Activated CD8-positive, alpha-beta T cell treated with anti-CD3 and anti-CD28 coated beads for 36 hours (primary cell): ENCODE data around the gene CD27. TPM values are rescaled to one million over a fixed set of nuclear protein-coding genes. Genes with fewer than 3 reads are reported as not detected.

ENCODE experiments used
- ATAC-seq: fragments of 200-7000 bp; cut with Tn5 transposase; one replicate; pipeline ENCODE4 v1.10.0; 2021; ENCODE audit warnings: mild to moderate bottlenecking, moderate library complexity
- CTCF ChIA-PET: fragments of 350-600 bp; sonication (Branson Sonifier 250); formaldehyde crosslinking; loops from one replicate; lab custom pipeline; 2021; ENCODE audit warnings: antibody characterized with exemption; lab: Charles Lee
- POLR2A ChIA-PET: fragments of 350-600 bp; sonication (Branson Sonifier 250); formaldehyde crosslinking; loops from one replicate; lab custom pipeline; 2021; ENCODE audit warnings: antibody characterized with exemption; lab: Charles Lee
- DNase-seq: peaks from one replicate; pipeline ENCODE4 v3.0.0-alpha.2; 2020
- H3K27ac Mint-ChIP-seq: one replicate; pipeline ENCODE4 v1.8.0; 2021; ENCODE audit warnings: mild to moderate bottlenecking, mixed read lengths
- H3K27me3 Mint-ChIP-seq: one replicate; pipeline ENCODE4 v1.8.0; 2021; ENCODE audit warnings: mixed read lengths
- H3K36me3 Mint-ChIP-seq: one replicate; pipeline ENCODE4 v1.8.0; 2021; ENCODE audit warnings: low read depth, mixed read lengths
- H3K4me1 Mint-ChIP-seq: one replicate; pipeline ENCODE4 v1.8.0; 2021; ENCODE audit warnings: low read depth, mixed read lengths
- H3K4me3 Mint-ChIP-seq: one replicate; pipeline ENCODE4 v1.8.0; 2021; ENCODE audit warnings: mild to moderate bottlenecking, moderate library complexity, mixed read lengths
- H3K9me3 Mint-ChIP-seq: one replicate; pipeline ENCODE4 v1.8.0; 2021; ENCODE audit warnings: mixed read lengths
- CTCF ChIP-seq: fragments of 200-600 bp; IDR thresholded peaks from one replicate; pipeline ENCODE4 v1.8.0; 2022; ENCODE audit warnings: antibody characterized with exemption, mild to moderate bottlenecking
- intact Hi-C: fragments of 100-400 bp; cut with micrococcal nuclease; formaldehyde crosslinking; loops from one replicate; pipeline ENCODE4 v1.10.0; 2022
- total RNA-seq, 2 experiments: library from RNA; stranded (reverse); gene quantifications; one replicate each; pipeline ENCODE4 v1.2.3, GENCODE V29; 2021

Gene CD27
- total RNA-seq, 2 experiments from 2014 or later, result 160 to 164 TPM

GRCh38 chr12:6405963-6406362 is 38.8 kb upstream of the CD27 start:
- H3K36me3 Mint-ChIP-seq, result no peaks in the 10 kb centered on the region
- no peaks in the 10 kb centered on the region for H3K9me3 Mint-ChIP-seq
- H3K27me3 Mint-ChIP-seq, result no peaks in the 10 kb centered on the region
- DNase-seq (no peak), ATAC-seq (no peak)
- H3K4me3 Mint-ChIP-seq, result no peak overlapping the region
- H3K27ac Mint-ChIP-seq, result no peak overlapping the region
- TF ChIP-seq CTCF, result no peak
- CTCF ChIA-PET, result no interaction called here
- POLR2A ChIA-PET, result no interaction called here
- intact Hi-C loops, result no loop called here
- H3K4me1 Mint-ChIP-seq, result no peaks in the 10 kb centered on the region

- ChIA-PET POLR2A (no interaction called here), CTCF (no interaction called here)
- no peaks in the 10 kb centered on the region for H3K27me3 Mint-ChIP-seq
Observed at GRCh38 chr12:6407236-6407954, 37.4 kb upstream of the CD27 start.

GRCh38 chr12:6416596-6416995 is 28.2 kb upstream of the CD27 start:
- CTCF ChIA-PET, result interaction anchor here (1.3 kb wide), 1 partner anchor 48 kb away, joined by 3 read pairs; no protein-coding TSS in a partner anchor
- H3K36me3 Mint-ChIP-seq, result no peaks in the 10 kb centered on the region
- H3K9me3 Mint-ChIP-seq, result no peaks in the 10 kb centered on the region
- H3K27me3 Mint-ChIP-seq, result no peaks in the 10 kb centered on the region
- DNase-seq, result no peak
- H3K4me3 Mint-ChIP-seq, result no peak overlapping the region
- ATAC-seq, result no peak
- H3K4me1 Mint-ChIP-seq, result peaks cover 8% of the 10 kb centered on the region
- H3K27ac Mint-ChIP-seq, result no peak overlapping the region
- no peak for TF ChIP-seq CTCF
- intact Hi-C loops, result no loop called here
- POLR2A ChIA-PET, result interaction anchor here (0.8 kb wide), 1 partner anchor 84 kb away, joined by 3 read pairs; no protein-coding TSS in a partner anchor

More at GRCh38 chr12:6407236-6407954, 37.4 kb upstream of the CD27 start:
- TF ChIP-seq CTCF, result no peak
- intact Hi-C loops, result no loop called here
- ATAC-seq (no peak), DNase-seq (no peak)
- no peaks in the 10 kb centered on the region for H3K36me3 Mint-ChIP-seq
- H3K27ac Mint-ChIP-seq, result no peak overlapping the region
- no peaks in the 10 kb centered on the region for H3K9me3 Mint-ChIP-seq
- H3K4me3 Mint-ChIP-seq, result no peak overlapping the region
- no peaks in the 10 kb centered on the region for H3K4me1 Mint-ChIP-seq

GRCh38 chr12:6418796-6419195 is 26.0 kb upstream of the CD27 start:
- Mint-ChIP-seq H3K4me1 (peaks cover 16% of the 10 kb centered on the region), H3K4me3 (no peak overlapping the region)

More at GRCh38 chr12:6418796-6419195, 26.0 kb upstream of the CD27 start:
- POLR2A ChIA-PET, result no interaction called here
- no peak for DNase-seq
- intact Hi-C loops, result no loop called here
- Mint-ChIP-seq H3K27me3 (no peaks in the 10 kb centered on the region), H3K9me3 (no peaks in the 10 kb centered on the region), H3K36me3 (no peaks in the 10 kb centered on the region), H3K27ac (no peak overlapping the region)
- CTCF ChIA-PET, result interaction anchor here (1.5 kb wide), 1 partner anchor 42 kb away, joined by 3 read pairs; no protein-coding TSS in a partner anchor
- TF ChIP-seq CTCF, result no peak
- no peak for ATAC-seq
